GM12872 (cell line): Measurements from ENCODE around the gene ASF1A.

Experiments used
- CTCF ChIP-seq: IDR thresholded peaks from 3 replicates; pipeline ENCODE4 v1.5.1; 2011; ENCODE audit warnings: low read depth, mild to moderate bottlenecking, low read length, moderate library complexity; ENCODE audit not compliant: insufficient read depth

Gene ASF1A

GRCh38 chr6:118893807-118894424 lies at the start of gene ASF1A:
Gene ASF1A (plus strand): TSS chr6:118894152. CDS start chr6:118894414, 262 bp downstream.
- TF ChIP-seq CTCF = peak; percentile 56

- no peak for TF ChIP-seq CTCF
These were observed 49.0 kb upstream of the ASF1A start for GRCh38 chr6:118844915-118845314.

- TF ChIP-seq CTCF = no peak
These were observed 40.5 kb upstream of the ASF1A start for GRCh38 chr6:118853408-118853807.

- TF ChIP-seq CTCF = no peak
These were observed 37.7 kb upstream of the ASF1A start for GRCh38 chr6:118856301-118856700.

GRCh38 chr6:118859517-118860064 lies 34.4 kb upstream of the ASF1A start:
- no peak for TF ChIP-seq CTCF

GRCh38 chr6:118860363-118860762 lies 33.6 kb upstream of the ASF1A start:
- TF ChIP-seq CTCF = no peak

- no peak for TF ChIP-seq CTCF
These were observed 33.1 kb upstream of the ASF1A start for GRCh38 chr6:118860880-118861279.
